ENCODE results near the gene SNRPA.
"Not testable (repeated sequence)": the region's sequence is repeated elsewhere in the genome, so short reads cannot be mapped to it uniquely, and the experiment has no call there.

Gene SNRPA

GRCh38 chr19:40784146-40784545, 33.1 kb downstream of the SNRPA start:
- H3K4me2 ChIP-seq (ENCODE audit: low read length); H3K9me3 ChIP-seq (ENCODE audit: insufficient read depth, low read depth, low read length); H3K27me3 ChIP-seq (ENCODE audit: insufficient read depth, low read length); H3K14ac ChIP-seq (ENCODE audit: low read length); H4K12ac ChIP-seq (ENCODE audit: low read depth, low read length); H3K79me2 ChIP-seq (ENCODE audit: control insufficient read depth, insufficient read depth, low read length, poor library complexity); H3K4ac ChIP-seq (ENCODE audit: low read depth, low read length); H4K8ac ChIP-seq (ENCODE audit: low read depth, low read length); H3K79me1 ChIP-seq (ENCODE audit: low read length); H3K4me1 ChIP-seq (ENCODE audit: control insufficient read depth in 1 of 2, insufficient read depth in 2 of 2, low read length in 2 of 2); H2BK5ac ChIP-seq (ENCODE audit: low read depth, low read length, poor library complexity); H3K9ac ChIP-seq (ENCODE audit: low read length); H2AFZ ChIP-seq (ENCODE audit: insufficient read depth, low read length, poor library complexity); H2BK12ac ChIP-seq (ENCODE audit: low read length); H2BK120ac ChIP-seq (ENCODE audit: insufficient read depth, low read length, poor library complexity); H3K18ac ChIP-seq (ENCODE audit: low read length); H3K27ac ChIP-seq (ENCODE audit: low read depth, low read length); H3K4me3 ChIP-seq (ENCODE audit: low read depth, low read length); H2AK5ac ChIP-seq (ENCODE audit: low read length); H4K91ac ChIP-seq (ENCODE audit: low read depth, low read length); H3K23ac ChIP-seq (ENCODE audit: low read length): not testable (repeated sequence)
- H3K36me3 ChIP-seq (ENCODE audit: control insufficient read depth in 1 of 2, insufficient read depth in 2 of 2, low read length in 2 of 2): peaks cover 10 to 12% of the 10 kb centered on the region in 2 experiments
- WGBS (ENCODE audit: extremely low coverage, insufficient coverage, insufficient read length): no CpG with 5 or more reads among the region's 2 CpGs
- DNase-seq: peak; percentile 45 to 67

GRCh38 chr19:40785526-40785925, 34.5 kb downstream of the SNRPA start:
- H4K12ac ChIP-seq (ENCODE audit: low read depth, low read length): no peak overlapping the region
- H3K36me3 ChIP-seq (ENCODE audit: control insufficient read depth in 1 of 2, insufficient read depth in 2 of 2, low read length in 2 of 2): peaks cover 10 to 12% of the 10 kb centered on the region in 2 experiments
- no peaks in the 10 kb centered on the region for H3K27me3 ChIP-seq (ENCODE audit: insufficient read depth, low read length)
- H3K23ac ChIP-seq (ENCODE audit: low read length): no peak overlapping the region
- H2BK12ac ChIP-seq (ENCODE audit: low read length): no peak overlapping the region
- H3K4me1 ChIP-seq (ENCODE audit: control insufficient read depth in 1 of 2, insufficient read depth in 2 of 2, low read length in 2 of 2): no peaks in the 10 kb centered on the region
- H3K4me3 ChIP-seq (ENCODE audit: low read depth, low read length): no peak overlapping the region
- no peaks in the 10 kb centered on the region for H3K79me1 ChIP-seq (ENCODE audit: low read length)
- H3K9me3 ChIP-seq (ENCODE audit: insufficient read depth, low read depth, low read length): no peaks in the 10 kb centered on the region
- no peak overlapping the region for H3K4ac ChIP-seq (ENCODE audit: low read depth, low read length)
- no peak overlapping the region for H2BK5ac ChIP-seq (ENCODE audit: low read depth, low read length, poor library complexity)
- H3K27ac ChIP-seq (ENCODE audit: low read depth, low read length): no peak overlapping the region
- no peak for DNase-seq
- no peak overlapping the region for H3K9ac ChIP-seq (ENCODE audit: low read length)
- no peak overlapping the region for H2AFZ ChIP-seq (ENCODE audit: insufficient read depth, low read length, poor library complexity)
- no peak overlapping the region for H3K18ac ChIP-seq (ENCODE audit: low read length)
- H2BK120ac ChIP-seq (ENCODE audit: insufficient read depth, low read length, poor library complexity): no peak overlapping the region
- no peak overlapping the region for H3K4me2 ChIP-seq (ENCODE audit: low read length)
- no peak overlapping the region for H2AK5ac ChIP-seq (ENCODE audit: low read length)
- WGBS (ENCODE audit: extremely low coverage, insufficient coverage, insufficient read length): no CpG with 5 or more reads among the region's 1 CpG
- no peak overlapping the region for H4K91ac ChIP-seq (ENCODE audit: low read depth, low read length)
- H3K14ac ChIP-seq (ENCODE audit: low read length): no peak overlapping the region
- H4K8ac ChIP-seq (ENCODE audit: low read depth, low read length): no peak overlapping the region
- H3K79me2 ChIP-seq (ENCODE audit: control insufficient read depth, insufficient read depth, low read length, poor library complexity): no peaks in the 10 kb centered on the region

- Histone ChIP-seq H3K9me3 (ENCODE audit: insufficient read depth, low read depth, low read length) (no peaks in the 10 kb centered on the region), H3K27me3 (ENCODE audit: insufficient read depth, low read length) (no peaks in the 10 kb centered on the region), H3K23ac (ENCODE audit: low read length) (no peak overlapping the region), H3K27ac (ENCODE audit: low read depth, low read length) (no peak overlapping the region), H3K9ac (ENCODE audit: low read length) (no peak overlapping the region), H3K79me2 (ENCODE audit: control insufficient read depth, insufficient read depth, low read length, poor library complexity) (no peaks in the 10 kb centered on the region), H3K4me3 (ENCODE audit: low read depth, low read length) (peak overlapping the region; percentile 18), H3K4me2 (ENCODE audit: low read length) (no peak overlapping the region), H2AFZ (ENCODE audit: insufficient read depth, low read length, poor library complexity) (no peak overlapping the region), H3K14ac (ENCODE audit: low read length) (no peak overlapping the region), H2BK120ac (ENCODE audit: insufficient read depth, low read length, poor library complexity) (no peak overlapping the region), H3K79me1 (ENCODE audit: low read length) (no peaks in the 10 kb centered on the region), H4K91ac (ENCODE audit: low read depth, low read length) (no peak overlapping the region), H3K36me3 (ENCODE audit: control insufficient read depth in 1 of 2, insufficient read depth in 2 of 2, low read length in 2 of 2) (peaks cover 10% of the 10 kb centered on the region in 2 experiments), H2BK5ac (ENCODE audit: low read depth, low read length, poor library complexity) (no peak overlapping the region), H4K12ac (ENCODE audit: low read depth, low read length) (no peak overlapping the region), H4K8ac (ENCODE audit: low read depth, low read length) (no peak overlapping the region), H2AK5ac (ENCODE audit: low read length) (no peak overlapping the region), H3K4ac (ENCODE audit: low read depth, low read length) (no peak overlapping the region), H3K4me1 (ENCODE audit: control insufficient read depth in 1 of 2, insufficient read depth in 2 of 2, low read length in 2 of 2) (no peaks in the 10 kb centered on the region), H2BK12ac (ENCODE audit: low read length) (no peak overlapping the region), H3K18ac (ENCODE audit: low read length) (no peak overlapping the region)
- WGBS (ENCODE audit: extremely low coverage, insufficient coverage, insufficient read length): no CpG with 5 or more reads among the region's 25 CpGs
- DNase-seq: no peak
Observed at GRCh38 chr19:40786060-40787037, 35.3 kb downstream of the SNRPA start.

GRCh38 chr19:40791349-40791748, 40.3 kb downstream of the SNRPA start:
- H3K9me3 ChIP-seq (ENCODE audit: insufficient read depth, low read depth, low read length): no peaks in the 10 kb centered on the region
- no peak overlapping the region for H3K4me2 ChIP-seq (ENCODE audit: low read length)
- no peak overlapping the region for H2AFZ ChIP-seq (ENCODE audit: insufficient read depth, low read length, poor library complexity)
- no peak overlapping the region for H3K4ac ChIP-seq (ENCODE audit: low read depth, low read length)
- H4K8ac ChIP-seq (ENCODE audit: low read depth, low read length): no peak overlapping the region
- H3K79me2 ChIP-seq (ENCODE audit: control insufficient read depth, insufficient read depth, low read length, poor library complexity): no peaks in the 10 kb centered on the region
- no peak overlapping the region for H4K12ac ChIP-seq (ENCODE audit: low read depth, low read length)
- H3K18ac ChIP-seq (ENCODE audit: low read length): no peak overlapping the region
- H3K4me1 ChIP-seq (ENCODE audit: control insufficient read depth in 1 of 2, insufficient read depth in 2 of 2, low read length in 2 of 2): no peaks in the 10 kb centered on the region
- peaks cover 4 to 5% of the 10 kb centered on the region in 2 experiments for H3K36me3 ChIP-seq (ENCODE audit: control insufficient read depth in 1 of 2, insufficient read depth in 2 of 2, low read length in 2 of 2)
- no peak overlapping the region for H2BK120ac ChIP-seq (ENCODE audit: insufficient read depth, low read length, poor library complexity)
- H3K79me1 ChIP-seq (ENCODE audit: low read length): no peaks in the 10 kb centered on the region
- no peak overlapping the region for H3K9ac ChIP-seq (ENCODE audit: low read length)
- H3K23ac ChIP-seq (ENCODE audit: low read length): no peak overlapping the region
- peak; percentile 79 to 88 for DNase-seq
- no peak overlapping the region for H2BK5ac ChIP-seq (ENCODE audit: low read depth, low read length, poor library complexity)
- H3K4me3 ChIP-seq (ENCODE audit: low read depth, low read length): no peak overlapping the region
- H2BK12ac ChIP-seq (ENCODE audit: low read length): no peak overlapping the region
- no peak overlapping the region for H2AK5ac ChIP-seq (ENCODE audit: low read length)
- WGBS (ENCODE audit: extremely low coverage, insufficient coverage, insufficient read length): no CpG with 5 or more reads among the region's 7 CpGs
- no peak overlapping the region for H3K14ac ChIP-seq (ENCODE audit: low read length)
- H4K91ac ChIP-seq (ENCODE audit: low read depth, low read length): no peak overlapping the region
- no peaks in the 10 kb centered on the region for H3K27me3 ChIP-seq (ENCODE audit: insufficient read depth, low read length)
- H3K27ac ChIP-seq (ENCODE audit: low read depth, low read length): no peak overlapping the region
